UCSD-AML1 (cell line): ENCODE results near the gene TAS1R3.
"Not testable (repeated sequence)": the region's sequence is repeated elsewhere in the genome, so short reads cannot be mapped to it uniquely, and the experiment has no call there.

Source experiments
- DNase-seq: peaks from one replicate; lab custom pipeline; 2025; ENCODE audit not compliant: unreplicated experiment; lab: John Stamatoyannopoulos, UW

TAS1R3 gene

GRCh38 chr1:1307923-1308755 is 22.9 kb upstream of the TAS1R3 start, which contains the start of the genes ACAP3 and PUSL1:
Gene ACAP3 (minus strand): TSS chr1:1307930. CDS start chr1:1307815, 115 bp downstream.
Gene PUSL1 (plus strand): TSS chr1:1308597. CDS start chr1:1308644, 47 bp downstream.
- DNase-seq: peak; percentile 93

DNA sequence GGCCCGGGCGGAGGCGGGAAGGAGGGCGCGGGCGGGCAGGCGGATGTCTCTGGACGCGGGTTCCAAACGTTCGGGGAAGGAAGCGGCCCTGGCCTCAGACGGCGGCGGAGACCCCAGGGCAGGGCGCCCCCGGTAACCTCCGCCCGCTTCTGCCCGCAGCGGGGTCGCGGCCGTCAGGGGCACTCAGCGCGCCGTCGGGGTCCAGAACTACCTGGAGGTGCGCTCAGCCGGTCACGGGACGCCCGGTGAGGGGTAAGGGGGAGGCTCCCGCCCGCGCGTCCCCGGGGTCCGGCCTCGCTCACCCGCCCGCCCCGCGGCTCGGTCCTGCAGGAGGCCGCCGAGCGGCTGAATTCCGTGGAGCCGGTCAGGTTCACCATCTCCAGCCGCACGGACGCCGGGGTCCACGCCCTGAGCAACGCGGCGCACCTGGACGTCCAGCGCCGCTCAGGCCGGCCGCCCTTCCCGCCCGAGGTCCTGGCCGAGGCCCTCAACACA is 22.3 kb upstream of the TAS1R3 start:
- no peak for DNase-seq

DNA sequence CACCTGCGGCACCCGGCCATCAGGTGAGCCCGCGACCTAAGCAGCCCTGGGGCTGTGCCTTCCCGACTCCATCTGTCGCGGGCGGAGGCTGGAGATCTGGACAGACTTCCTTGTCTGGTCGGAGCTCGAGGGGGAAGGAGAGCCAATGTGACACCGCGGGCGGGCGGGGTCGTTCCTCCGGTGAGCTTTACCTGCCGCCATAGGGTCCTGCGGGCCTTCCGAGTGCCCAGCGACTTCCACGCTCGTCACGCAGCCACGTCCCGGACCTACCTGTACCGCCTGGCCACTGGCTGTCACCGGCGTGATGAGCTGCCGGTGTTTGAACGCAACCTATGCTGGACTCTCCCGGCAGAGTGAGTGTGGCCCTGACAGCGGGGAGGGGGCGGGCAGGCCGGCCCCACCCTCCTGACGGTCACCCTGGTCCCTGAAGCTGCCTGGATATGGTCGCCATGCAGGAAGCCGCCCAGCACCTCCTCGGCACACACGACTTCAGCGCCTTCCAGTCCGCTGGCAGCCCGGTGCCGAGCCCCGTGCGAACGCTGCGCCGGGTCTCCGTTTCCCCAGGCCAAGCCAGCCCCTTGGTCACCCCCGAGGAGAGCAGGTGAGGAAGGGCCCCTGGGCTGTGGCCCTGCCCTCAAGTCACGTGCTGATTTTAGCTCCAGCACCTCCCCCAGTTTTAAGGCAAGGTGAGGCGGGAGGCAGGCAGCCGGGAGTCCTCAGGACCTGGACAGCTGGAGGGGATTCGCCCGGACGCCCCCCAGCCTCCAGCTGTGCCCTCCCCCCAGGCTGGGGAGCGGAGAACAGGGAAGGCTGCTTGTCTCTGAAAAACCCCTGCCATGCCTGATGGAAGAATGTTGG is 21.6 kb upstream of the TAS1R3 start:
- DNase-seq: no peak

- DNase-seq: no peak
Measured at GRCh38 chr1:1310109-1310385, 21.0 kb upstream of the TAS1R3 start.

- DNase-seq: no peak
Measured at GRCh38 chr1:1310476-1311053, 20.5 kb upstream of the TAS1R3 start.

DNA sequence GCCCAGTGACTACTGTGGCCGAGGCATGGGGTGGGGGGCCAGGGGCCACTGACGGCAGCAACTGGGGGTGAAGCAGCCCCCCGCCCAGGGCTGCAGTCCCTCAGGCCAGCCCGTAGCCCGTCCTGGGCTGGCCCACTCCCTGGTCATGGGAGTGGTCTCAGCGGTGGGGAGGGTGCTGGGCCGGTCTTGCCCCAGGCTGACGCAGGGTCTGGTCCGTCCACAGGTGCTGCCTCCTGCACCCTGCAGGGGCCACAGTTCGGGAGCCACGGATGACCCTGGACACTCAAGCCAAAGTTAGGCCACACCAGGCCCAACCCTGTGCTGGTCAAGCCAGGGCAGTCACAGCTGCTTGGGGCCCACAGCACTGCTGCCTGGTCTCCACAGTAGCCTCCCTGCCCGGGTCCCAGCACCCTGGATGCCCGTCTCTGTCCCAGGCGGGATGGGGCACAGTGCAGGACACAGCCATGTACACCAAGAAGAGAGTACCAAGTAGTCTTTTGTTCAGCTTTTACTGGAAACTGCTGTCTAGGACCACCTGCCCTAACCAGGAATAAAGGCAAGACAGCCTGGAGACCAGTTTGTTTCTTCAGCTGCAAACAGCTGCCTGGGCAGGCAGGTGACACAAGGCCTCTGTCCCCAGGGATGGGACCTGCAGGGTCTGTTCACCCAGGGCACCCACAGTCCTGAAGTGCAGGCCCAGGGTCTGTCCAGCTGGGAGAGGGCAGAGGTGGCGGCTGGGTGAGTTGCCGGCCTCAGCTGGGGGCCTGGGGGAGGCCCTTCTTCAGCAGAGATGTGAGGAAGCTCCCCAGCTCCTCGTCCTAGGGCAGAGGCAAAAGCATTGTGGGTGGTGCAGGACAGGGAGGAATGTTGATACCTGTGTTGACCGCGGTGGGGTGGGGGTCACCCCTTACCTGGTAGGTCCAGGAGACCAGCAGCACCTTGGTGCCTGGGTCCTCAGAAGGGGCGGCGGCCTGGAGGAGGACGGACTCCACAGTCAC is 19.7 kb upstream of the TAS1R3 start:
- no peak for DNase-seq

DNA sequence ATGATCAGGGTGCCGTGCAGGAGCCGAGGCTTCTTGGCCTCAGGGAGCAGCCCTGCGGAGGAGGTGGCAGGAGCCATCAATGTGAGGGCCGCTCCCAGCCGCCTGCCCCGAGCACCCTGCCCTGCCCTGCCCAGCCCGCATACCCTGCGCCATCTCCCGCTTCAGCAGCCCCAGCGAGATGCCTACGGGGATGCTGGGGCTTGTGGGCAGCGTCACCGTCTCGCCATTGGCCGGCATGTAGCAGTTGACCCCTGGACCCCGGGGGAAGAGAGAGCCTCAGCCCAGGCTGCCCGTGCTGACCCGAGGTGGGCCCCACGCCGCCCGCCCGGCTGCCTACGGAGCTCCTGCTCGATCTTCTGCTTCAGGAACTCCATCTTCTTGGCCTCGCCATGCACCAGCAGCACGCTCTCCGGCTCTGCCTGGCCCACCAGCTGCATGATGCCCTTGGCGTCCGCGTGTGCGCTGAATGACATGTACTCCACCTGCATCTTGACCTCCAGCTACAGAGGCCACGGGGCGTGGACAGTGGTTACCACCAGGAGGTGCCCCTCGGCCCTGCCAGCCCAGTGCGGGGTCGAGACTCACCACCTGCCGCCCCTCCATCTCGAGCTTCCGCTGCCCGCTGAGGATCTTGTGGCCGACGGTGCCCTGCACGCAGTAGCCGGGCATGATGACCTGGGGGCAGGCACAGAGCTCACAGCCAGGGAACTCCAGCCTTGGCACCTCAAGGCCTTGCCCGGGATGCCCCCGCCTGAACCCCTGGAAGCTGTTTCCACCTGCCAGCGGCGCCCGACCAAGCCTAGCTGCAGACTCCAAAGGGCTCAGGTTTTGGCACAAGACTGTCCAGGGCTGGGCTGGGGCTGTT is 18.4 kb upstream of the TAS1R3 start:
- DNase-seq: no peak

DNA sequence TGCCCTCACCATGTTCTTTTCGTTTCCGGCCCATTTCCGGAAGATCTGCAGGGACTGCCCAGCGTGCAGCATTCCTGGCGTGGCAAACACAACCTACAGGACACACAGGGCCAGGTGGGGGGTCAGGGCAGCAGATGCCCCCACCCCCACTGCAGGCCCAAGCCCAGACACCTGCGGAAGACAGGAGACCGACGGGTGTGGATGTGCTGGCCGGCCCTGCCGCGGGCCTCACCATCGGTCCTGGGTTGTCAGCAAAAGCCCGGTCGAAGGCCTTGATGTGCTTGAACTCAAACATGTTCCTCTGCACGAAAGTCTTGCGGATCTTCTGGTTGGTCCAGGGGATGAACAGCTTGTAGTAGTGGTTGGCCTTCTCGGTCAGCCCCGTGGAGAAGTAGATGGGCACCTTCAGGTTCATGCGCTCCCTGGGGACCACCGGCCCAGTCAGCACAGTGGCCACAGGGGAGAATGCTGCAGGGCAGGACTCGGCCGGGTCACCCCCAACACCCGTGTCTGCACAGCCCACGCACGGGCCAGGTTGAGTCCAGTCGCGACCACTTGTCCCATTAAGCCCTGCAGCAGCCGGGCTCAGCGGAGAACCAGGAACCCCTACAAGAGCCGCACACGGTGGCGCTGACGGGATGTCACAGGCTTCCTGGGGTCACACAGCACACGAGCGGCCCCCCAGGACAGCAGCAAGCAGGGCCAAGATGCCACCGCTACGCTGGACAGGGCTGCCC is 17.4 kb upstream of the TAS1R3 start:
- no peak for DNase-seq

DNA sequence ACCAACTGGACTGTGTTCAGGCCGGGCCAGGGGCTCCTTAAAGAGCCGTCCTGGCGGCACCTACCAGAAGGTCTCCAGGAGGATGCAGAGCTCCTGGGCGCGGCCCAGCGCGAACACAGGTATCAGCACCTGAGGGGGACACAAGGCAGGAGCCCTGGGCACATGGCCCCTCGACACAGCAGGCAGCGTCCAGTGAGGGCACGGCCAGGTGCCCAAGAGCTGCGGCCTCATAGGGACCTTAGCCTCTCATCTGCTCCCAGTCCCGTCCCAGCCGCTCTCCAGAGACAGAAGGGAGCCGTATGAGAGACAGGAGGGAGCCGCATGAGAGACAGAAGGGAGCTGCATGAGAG is 16.9 kb upstream of the TAS1R3 start:
- no peak for DNase-seq

DNA sequence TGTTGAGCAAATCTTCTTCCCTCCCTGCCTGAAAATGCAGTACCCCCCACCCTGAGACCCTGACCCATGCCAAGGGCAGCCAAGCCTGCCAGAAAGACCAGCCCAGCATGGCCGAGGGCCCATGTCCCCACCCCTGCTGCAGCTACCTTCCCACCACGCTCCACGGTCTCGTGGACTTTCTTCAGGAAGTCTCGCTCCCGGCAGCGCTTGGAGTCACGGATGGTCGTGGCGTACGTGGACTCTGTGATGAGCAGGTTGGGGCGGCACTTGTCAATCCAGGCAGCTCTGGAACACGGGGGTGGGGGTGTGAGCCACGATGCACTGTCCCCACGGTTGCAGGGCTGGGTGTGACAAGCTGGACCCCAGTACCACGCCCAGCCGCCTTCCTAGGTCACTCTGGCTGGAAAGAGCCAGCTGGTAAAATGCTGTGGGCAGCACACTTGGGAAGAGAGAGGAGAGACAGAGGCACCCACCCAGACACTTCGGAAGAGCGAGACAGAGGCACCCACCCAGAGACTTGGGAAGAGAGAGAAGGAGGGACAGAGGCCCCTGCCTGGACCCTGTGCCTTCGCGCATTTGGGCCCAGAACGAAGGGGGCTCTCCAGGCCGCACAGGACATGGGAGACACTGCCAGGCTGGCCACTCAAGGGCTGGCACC is 16.3 kb upstream of the TAS1R3 start:
- no peak for DNase-seq

DNA sequence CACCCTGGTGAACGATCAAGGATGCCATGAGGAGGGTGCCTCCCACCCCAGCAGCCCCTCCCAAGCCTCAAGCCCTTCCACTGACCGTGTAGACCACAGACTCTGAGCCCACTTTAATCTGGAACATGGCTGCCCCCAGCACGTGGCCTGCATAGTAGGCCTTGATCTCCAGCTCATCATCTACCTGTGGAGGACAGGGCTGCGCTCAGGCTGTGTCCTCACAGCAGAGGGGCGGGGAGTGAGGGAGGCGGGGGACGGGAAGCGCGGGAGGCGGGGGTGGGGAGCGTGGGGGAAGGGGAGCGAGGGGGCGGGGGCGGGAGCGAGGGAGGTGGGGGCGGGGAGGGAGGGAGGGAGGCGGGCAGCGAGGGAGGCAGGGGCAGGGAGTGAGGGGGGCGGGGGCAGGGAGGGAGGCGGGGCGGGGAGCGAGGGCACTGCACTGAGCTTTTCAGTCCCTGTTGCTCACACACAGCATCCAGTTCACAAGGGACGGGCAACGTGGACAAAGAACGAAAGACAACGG is 15.6 kb upstream of the TAS1R3 start:
- DNase-seq: no peak

DNA sequence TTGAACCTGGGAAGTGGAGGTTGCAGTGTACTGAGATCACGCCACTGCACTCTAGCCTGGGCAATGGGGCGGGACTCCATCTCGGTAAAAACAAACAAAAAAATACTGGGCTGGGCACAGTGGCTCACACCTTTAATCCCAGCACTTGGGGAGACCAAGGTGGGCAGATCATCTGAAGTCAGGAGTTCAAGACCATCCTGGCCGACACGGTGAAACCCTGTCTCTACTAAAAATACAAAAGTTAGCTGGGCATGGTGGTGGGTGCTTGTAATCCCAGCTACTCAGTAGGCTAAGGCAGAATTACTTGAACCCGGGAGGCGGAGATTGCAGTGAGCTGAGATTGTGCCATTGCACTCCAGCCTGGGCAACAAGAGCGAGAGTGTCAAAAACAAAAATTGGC is 14.9 kb upstream of the TAS1R3 start:
- not testable (repeated sequence) for DNase-seq

GRCh38 chr1:1317420-1317819 is 13.7 kb upstream of the TAS1R3 start:
- DNase-seq: no peak

DNA sequence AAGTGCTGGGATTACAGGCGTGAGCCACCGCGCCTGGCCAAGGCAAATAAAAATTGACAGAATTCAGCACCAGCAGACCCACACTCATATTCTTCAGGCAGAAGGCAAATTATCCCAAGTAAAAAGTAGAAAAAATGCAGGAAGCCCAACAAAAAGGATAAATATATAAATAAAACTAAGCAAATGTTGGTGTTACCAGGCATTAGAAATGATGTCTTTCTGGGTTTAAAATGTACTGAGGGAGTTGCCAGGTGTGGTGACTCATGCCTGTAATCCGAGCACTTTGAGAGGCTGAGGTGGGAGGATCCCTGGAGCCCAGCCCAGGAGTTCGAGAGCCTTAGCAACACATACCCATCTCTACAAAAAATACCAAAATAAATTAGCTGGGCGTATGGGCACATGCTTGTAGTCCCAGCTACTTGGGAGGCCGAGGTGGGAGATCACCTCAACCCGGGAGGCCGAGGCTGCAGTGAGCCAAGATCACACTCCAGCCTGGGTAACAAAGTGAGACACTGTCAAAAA is 12.9 kb upstream of the TAS1R3 start:
- DNase-seq: no peak

GRCh38 chr1:1318777-1319645 is 12.1 kb upstream of the TAS1R3 start:
- no peak for DNase-seq

DNA sequence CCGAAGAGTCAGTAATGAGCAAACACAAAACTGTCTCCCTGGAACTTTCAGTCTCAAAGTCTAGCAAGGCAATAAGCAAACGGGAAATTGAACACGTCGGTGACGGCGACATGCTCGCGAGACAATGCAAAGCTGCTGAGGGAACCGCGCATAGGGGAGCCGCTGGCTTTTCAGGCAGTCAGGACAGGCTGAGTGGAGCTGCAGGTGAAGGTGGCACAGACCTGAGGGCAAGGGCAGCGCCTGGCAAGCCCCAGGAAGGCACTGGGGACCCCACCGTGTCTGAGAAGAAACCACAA is 11.5 kb upstream of the TAS1R3 start:
- no peak for DNase-seq
